Uterus (tissue), 4 donors: Measurements from ENCODE around the gene MOGAT2. TPM values are rescaled to one million over a fixed set of nuclear protein-coding genes. Genes with fewer than 3 reads are reported as not detected.

Source experiments
- DNase-seq, 2 donors: peaks; one replicate each; pipeline ENCODE4 v3.0.0-alpha.2; 2019 to 2020
- H3K27ac ChIP-seq, 2 donors: fragments of 200-600 bp; sonication (generic); 1 replicate in 1 of 2; 2 replicates in 1 of 2; pipeline ENCODE4 v1.5.1; 2016 to 2018
- H3K27me3 ChIP-seq, 2 donors: fragments of 200-600 bp; sonication (generic); one replicate each; pipeline ENCODE4 v1.5.1; 2018 to 2019; ENCODE audit warnings: control low read depth in 1 of 2
- H3K36me3 ChIP-seq, 2 donors: fragments of 200-600 bp; sonication (generic); one replicate each; pipeline ENCODE4 v1.5.1; 2019; ENCODE audit warnings: control low read depth in 1 of 2
- H3K4me1 ChIP-seq, 2 donors: fragments of 200-600 bp; sonication (generic); one replicate each; pipeline ENCODE4 v1.5.1; 2018 to 2019; ENCODE audit warnings: control low read depth in 1 of 2
- H3K4me3 ChIP-seq, 2 donors: fragments of 200-600 bp; sonication (generic); 1 replicate in 1 of 2; 2 replicates in 1 of 2; pipeline ENCODE4 v1.5.1; 2018 to 2019; ENCODE audit warnings: mild to moderate bottlenecking in 1 of 2
- H3K9me3 ChIP-seq, 2 donors: fragments of 200-600 bp; sonication (generic); one replicate each; pipeline ENCODE4 v1.5.1; 2019; ENCODE audit warnings: control low read depth in 1 of 2
- POLR2A ChIP-seq, 2 donors: fragments of 450-650 bp; IDR thresholded peaks; one replicate each; pipeline ENCODE4 v1.6.1; 2016; ENCODE audit warnings: antibody characterized with exemption in 2 of 2, mild to moderate bottlenecking in 1 of 2, moderate library complexity in 1 of 2
- intact Hi-C: fragments of 100-400 bp; cut with DNase I; formaldehyde crosslinking; loops from one replicate; pipeline ENCODE4 v1.15.1; 2023; ENCODE audit warnings: low total_unique reads
- total RNA-seq, 4 donors: library from RNA; depleted of rRNA in 3 of 4; stranded (reverse); fragments of >200 nt in 3 of 4; gene quantifications; one replicate each; pipeline versions ENCODE4 v1.1.0 to v1.2.4, GENCODE V29; 2014 to 2023
- TF ChIP-seq, protein P1 (sequence below), 4 experiments: fragments of 200-600 bp in 2 of 4; fragments of 450-650 bp in 2 of 4; sonication (generic) in 2 of 4; IDR thresholded peaks; one replicate each; pipeline ENCODE4 v1.5.1; 2016 to 2019; ENCODE audit warnings: antibody characterized with exemption in 4 of 4, mild to moderate bottlenecking in 2 of 4, moderate library complexity in 1 of 4
- donor health status: DM: yes; HTN: yes; CAD: no.

Gene MOGAT2
- total RNA-seq, 4 donors from 2014 or later, result 0.29 to 0.62 TPM; not detected in 2

GRCh38 chr11:75775056-75775455 lies 57.4 kb downstream of the MOGAT2 start:
- TF ChIP-seq, protein P1, sequence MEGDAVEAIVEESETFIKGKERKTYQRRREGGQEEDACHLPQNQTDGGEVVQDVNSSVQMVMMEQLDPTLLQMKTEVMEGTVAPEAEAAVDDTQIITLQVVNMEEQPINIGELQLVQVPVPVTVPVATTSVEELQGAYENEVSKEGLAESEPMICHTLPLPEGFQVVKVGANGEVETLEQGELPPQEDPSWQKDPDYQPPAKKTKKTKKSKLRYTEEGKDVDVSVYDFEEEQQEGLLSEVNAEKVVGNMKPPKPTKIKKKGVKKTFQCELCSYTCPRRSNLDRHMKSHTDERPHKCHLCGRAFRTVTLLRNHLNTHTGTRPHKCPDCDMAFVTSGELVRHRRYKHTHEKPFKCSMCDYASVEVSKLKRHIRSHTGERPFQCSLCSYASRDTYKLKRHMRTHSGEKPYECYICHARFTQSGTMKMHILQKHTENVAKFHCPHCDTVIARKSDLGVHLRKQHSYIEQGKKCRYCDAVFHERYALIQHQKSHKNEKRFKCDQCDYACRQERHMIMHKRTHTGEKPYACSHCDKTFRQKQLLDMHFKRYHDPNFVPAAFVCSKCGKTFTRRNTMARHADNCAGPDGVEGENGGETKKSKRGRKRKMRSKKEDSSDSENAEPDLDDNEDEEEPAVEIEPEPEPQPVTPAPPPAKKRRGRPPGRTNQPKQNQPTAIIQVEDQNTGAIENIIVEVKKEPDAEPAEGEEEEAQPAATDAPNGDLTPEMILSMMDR (IDR thresholded peaks at IDR 0.05), result no peak
- no peak for TF ChIP-seq POLR2A (IDR thresholded peaks at IDR 0.05)
- Histone ChIP-seq H3K9me3 (no peaks in the 10 kb centered on the region), H3K27ac (no peak overlapping the region), H3K4me3 (no peak overlapping the region), H3K36me3 (no peaks in the 10 kb centered on the region), H3K4me1 (no peaks in the 10 kb centered on the region), H3K27me3 (no peaks in the 10 kb centered on the region)
- intact Hi-C loops, result no loop called here
- DNase-seq, result no peak

- intact Hi-C loops, result no loop called here
- H3K9me3 ChIP-seq, result no peaks in the 10 kb centered on the region
- H3K27ac ChIP-seq, result no peak overlapping the region
- H3K4me1 ChIP-seq, result no peaks in the 10 kb centered on the region
- no peak overlapping the region for H3K4me3 ChIP-seq
- TF ChIP-seq, protein P1 (IDR thresholded peaks at IDR 0.05), result no peak
- no peak for TF ChIP-seq POLR2A (IDR thresholded peaks at IDR 0.05)
- DNase-seq, result no peak
- H3K27me3 ChIP-seq, result no peaks in the 10 kb centered on the region
- H3K36me3 ChIP-seq, result no peaks in the 10 kb centered on the region
Measured at GRCh38 chr11:75776546-75776945, 58.9 kb downstream of the MOGAT2 start.

DNA sequence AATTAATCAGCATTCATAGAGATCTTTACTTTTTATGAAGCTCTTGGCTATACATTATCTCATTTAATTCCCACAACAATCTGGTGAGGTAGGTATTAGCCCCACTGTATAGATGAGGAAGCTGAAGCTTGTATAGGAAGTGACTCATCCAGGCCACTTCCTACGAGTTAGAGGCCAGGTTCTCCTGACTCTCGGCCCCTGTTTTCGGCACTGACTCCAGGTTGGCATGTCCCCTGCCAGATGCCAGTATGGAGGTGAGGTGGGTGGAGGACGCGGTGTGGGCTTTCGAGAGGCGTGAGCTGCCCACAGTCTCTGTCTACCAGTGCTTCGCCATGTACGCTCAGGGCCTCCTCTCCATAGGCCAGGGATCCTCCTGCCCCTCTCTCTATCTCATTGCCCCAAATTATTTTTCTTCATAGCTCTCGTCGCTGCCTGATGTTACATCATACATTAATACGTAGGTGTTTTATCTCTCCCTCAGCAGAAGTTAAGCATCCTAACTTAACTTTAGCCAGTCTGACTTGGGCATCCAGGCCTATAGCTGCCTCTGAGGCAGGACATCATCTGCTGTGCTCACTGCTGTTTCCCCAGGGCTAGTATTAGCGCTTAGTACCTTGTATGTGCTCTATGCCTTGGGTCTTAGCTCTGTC lies 59.9 kb downstream of the MOGAT2 start:
- Histone ChIP-seq H3K4me1 (no peaks in the 10 kb centered on the region), H3K4me3 (no peak overlapping the region), H3K27ac (no peak overlapping the region), H3K9me3 (no peaks in the 10 kb centered on the region), H3K27me3 (no peaks in the 10 kb centered on the region), H3K36me3 (no peaks in the 10 kb centered on the region)
- intact Hi-C loops, result no loop called here
- DNase-seq, result no peak
- no peak for TF ChIP-seq POLR2A (IDR thresholded peaks at IDR 0.05)
- TF ChIP-seq, protein P1 (IDR thresholded peaks at IDR 0.05), result no peak

DNA sequence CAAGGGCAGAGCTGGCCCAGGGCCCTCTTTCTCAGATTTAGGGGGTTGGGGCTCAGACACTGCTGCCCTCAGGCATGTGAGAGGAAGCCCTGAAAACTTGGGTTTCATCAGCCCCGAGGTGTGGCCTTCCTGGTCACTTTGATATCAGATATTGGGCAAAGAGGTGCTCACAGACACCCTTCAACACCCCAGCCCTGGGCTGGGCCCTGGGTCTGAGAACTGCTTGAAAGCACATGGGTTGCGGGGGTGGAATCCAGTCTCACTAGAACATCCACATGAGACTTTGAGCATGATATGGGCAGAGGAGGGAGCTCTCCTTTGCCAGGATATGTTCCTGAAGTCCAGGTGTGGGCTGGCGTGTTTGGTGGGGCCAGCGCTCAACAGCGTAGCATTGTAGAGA lies 61.3 kb downstream of the MOGAT2 start:
- no peak overlapping the region for H3K27ac ChIP-seq
- no peaks in the 10 kb centered on the region for H3K27me3 ChIP-seq
- DNase-seq, result no peak
- H3K4me1 ChIP-seq, result no peaks in the 10 kb centered on the region
- TF ChIP-seq, protein P1 (IDR thresholded peaks at IDR 0.05), result no peak
- intact Hi-C loops, result no loop called here
- no peaks in the 10 kb centered on the region for H3K9me3 ChIP-seq
- no peak overlapping the region for H3K4me3 ChIP-seq
- no peaks in the 10 kb centered on the region for H3K36me3 ChIP-seq

GRCh38 chr11:75779960-75780359 lies 62.3 kb downstream of the MOGAT2 start:
- no peak overlapping the region for H3K27ac ChIP-seq
- no peak for DNase-seq
- intact Hi-C loops, result no loop called here
- H3K36me3 ChIP-seq, result no peaks in the 10 kb centered on the region
- no peaks in the 10 kb centered on the region for H3K27me3 ChIP-seq
- H3K4me3 ChIP-seq, result no peak overlapping the region
- TF ChIP-seq, protein P1 (IDR thresholded peaks at IDR 0.05), result no peak
- TF ChIP-seq POLR2A (IDR thresholded peaks at IDR 0.05), result no peak
- H3K9me3 ChIP-seq, result no peaks in the 10 kb centered on the region
- no peaks in the 10 kb centered on the region for H3K4me1 ChIP-seq
